Stimulated activated naive CD4-positive, alpha-beta T cell (primary cell): ENCODE results near the gene DNPH1.

ENCODE experiments used
- DNase-seq, 6 experiments: peaks; one replicate each; lab custom pipeline; 2025; lab: John Stamatoyannopoulos, UW

DNPH1 gene, protein sequence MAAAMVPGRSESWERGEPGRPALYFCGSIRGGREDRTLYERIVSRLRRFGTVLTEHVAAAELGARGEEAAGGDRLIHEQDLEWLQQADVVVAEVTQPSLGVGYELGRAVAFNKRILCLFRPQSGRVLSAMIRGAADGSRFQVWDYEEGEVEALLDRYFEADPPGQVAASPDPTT

DNA sequence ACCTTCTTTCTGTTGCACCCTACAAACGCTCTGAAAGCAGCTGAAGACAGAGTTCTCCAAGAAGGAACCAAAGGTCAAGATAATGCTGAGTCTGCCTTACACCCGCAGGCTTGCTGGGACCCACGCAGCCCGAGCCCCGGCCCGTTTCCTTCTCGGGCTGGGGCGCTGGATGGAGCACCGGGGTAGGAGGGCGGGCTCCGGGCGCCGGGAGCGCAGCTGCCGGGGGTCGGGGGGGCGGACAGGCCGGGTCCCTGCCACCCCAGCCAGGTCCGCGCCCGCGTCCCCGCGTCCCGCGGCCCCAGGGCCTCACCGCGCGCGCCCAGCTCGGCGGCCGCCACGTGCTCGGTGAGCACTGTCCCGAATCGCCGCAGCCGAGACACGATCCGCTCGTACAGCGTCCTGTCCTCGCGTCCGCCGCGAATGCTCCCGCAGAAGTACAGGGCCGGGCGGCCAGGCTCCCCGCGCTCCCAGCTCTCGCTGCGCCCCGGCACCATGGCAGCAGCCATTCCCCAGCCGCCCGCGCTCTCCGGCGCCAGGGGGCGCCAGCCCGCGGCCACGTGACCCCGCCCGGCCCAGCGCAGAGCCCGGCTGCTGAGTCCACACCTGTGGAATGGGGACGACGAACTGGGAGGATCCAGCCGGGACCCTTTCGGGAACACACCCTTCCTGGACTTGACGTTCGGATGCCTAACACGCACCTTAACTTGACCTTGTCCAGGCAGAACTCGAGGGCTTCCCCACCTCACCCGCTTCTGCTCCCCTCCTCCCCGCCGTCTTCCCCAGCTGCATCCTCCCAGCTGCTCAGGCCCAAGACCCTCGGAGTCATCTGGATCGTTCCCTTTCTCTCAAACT, at the start of gene DNPH1:
TSS of gene DNPH1 (minus strand) at position 531 of the 852 bp plus-strand sequence. CDS start at position 506, 25 bp downstream.
- peak; percentile 51 to 83 (median 71) for DNase-seq

GRCh38 chr6:43278524-43279078, 49.3 kb upstream of the DNPH1 start:
- DNase-seq = no peak

DNA sequence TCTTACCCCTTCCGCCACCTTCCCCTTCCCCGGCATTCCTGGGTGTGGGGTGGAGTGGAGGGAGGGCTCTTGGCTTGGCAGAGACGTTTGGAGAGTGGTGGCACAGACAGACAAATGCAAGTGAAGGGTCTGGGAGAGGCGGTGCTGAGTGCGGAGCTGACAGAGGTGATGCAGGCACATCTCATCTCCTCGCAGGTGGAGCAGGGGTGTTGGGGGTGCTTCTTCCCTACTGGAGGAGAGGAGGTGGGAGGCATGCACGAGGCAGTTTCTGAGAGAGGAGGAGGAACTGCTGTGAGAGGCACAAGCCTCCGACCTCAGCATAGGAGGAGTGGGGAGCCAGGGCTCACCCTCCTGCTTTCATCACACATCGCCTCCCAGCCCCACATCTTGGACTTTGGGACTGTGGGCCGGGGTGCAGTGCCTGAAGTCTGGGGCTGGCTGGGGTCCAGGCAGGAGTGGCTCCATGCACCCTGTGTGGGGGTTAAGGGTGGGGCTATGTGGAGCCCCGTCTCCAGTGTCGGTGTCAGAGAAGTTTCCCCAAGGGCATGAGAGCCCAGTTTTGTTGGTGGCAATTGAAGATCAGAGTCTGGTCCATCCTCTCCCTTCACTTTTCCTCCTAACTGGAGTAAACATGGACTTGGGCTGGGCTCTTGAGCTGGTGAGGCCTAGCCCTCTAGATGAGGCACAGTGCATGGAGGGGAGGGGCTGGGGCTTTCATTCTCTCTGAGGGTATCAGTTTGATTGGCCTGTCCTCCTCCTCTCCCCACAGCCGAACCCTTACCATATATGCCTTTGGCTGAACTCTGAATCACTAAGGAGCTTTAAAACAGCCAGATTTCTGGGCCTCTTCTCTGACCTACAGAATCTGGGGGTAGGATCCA, 48.6 kb upstream of the DNPH1 start:
- DNase-seq = no peak

DNA sequence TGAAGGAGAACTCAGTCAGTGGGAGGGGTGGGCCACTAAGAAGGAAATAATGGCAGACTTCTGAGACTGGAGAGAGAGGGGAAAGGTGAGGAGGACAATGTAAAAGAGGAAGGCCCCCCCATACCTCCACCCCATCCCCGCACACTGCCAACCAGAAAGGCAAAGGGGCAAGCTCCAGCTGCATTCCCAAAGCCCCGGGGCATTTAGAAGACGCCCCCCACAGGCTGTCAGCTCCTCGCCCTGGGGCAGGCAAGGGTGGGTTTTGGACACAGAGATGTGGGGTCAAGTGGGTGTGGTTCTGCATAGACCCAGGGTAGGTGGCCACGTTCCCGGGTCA, 48.0 kb upstream of the DNPH1 start:
- no peak for DNase-seq

DNA sequence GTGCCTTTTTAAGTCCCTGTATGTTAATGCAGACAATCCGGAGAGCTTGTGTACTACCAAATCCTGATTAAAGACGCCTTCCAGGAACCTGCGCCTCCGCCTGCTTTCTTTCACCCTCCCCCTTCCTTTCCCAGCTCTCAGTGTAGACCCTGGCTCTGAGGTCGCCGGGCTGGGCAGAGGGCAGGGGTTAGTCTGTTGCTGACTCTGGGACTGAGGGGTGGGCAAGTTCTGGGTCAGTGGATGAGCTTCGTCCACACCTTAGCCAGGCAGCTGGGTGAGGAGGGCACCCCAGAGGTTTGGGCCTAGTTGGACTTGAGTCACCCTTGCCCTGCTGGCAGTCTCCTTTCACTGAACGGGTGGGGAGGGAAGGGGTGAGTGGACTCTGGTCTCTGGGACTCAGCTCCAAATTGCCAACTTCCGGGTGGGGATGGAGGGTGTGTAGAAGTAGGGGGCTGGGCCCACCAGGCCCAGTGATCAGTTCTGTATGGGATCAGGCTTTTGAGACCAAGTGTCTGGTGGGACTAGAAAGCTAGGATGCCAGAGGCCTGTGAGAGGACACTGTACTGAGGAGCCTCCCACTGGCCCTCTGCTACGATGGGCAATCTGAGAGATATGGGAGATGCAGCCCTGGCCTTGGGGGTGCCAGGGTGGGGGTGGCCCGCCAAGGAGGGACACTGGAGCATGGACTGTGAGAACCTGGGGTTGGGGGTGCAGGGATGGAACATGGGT, 47.5 kb upstream of the DNPH1 start:
- DNase-seq = no peak

GRCh38 chr6:43275801-43276576, 46.7 kb upstream of the DNPH1 start:
- peak in 5 of 6 experiments; percentile 11 to 66 (median 45) for DNase-seq

- peak in 5 of 6 experiments; percentile 11 to 26 (median 18) for DNase-seq
Observed at GRCh38 chr6:43274916-43275597, 45.8 kb upstream of the DNPH1 start.

DNA sequence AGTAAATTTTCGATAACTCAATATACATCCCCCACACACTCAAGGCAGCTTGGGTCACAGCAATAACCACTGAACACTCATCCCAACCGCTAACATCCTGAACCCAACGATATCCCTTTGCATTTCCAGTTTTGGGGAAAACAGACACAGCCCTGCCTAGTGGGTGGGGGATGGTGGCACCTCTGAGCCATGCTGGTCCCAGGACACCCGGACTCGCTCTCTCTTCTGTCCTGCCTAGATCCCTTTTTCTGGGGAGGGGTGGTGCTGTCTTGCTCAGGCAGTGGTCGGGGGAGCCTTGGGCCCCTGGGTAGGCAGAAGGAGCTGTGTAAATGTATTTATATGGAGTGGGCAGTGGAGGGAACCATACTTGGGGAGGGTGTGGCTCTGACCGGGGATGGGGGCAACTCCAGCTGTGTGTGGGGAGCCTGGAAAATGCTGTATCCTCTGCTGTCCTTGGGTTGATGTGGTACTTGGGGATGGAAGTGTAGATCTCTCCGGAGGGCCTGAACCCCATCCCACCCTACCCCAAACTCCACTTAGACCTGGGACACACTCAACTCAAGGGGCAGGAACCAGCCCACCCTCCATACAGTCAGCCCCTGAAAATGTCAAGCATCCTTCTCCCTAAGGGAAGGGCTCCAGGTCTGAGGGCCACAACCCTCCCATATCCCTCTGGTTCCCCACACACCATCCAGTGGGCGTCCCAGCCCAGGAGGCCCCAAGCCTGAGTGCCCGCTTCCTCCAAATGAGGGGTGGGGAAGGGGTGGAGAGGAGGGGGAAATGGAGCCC, 45.0 kb upstream of the DNPH1 start:
- DNase-seq = no peak

DNA sequence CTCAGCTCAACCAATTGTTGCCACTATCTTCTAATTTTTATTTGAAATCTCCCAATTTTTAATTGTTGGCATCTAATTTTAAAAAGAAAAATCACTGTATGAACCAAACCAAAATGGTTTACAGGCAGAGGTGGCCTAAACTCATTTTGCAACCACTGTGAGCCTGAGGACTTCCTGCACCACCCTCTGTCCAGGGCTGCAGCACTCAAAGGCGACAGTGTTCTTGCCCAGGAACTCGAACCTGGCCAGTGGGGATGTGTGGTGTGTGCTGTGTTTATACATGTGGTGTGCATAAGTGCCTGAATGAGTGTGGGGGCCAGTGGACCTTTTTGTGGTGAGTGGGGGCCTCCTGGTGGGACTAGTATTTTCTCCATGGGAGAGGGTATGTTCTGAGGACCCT, 44.4 kb upstream of the DNPH1 start:
- no peak for DNase-seq

DNA sequence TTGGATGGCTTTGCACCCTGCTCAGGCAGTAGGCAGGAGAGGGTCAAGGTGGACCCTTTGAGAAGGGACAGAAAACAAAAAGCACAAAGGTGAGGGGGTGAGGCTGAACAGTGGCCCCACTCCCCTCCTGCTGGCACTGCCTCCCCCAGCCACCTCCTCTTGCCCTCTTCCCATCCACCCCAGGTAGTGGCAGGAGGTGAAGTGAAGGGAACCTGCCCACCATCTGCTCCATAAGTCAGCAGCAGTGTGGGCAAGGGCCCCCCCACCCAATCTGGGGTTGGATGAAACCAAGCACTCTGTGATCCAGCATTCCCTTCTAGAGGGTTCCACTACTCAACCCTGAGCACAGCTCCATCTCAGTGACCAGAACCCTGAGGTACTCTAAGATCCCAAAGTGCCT, 42.7 kb upstream of the DNPH1 start:
- no peak for DNase-seq

GRCh38 chr6:43271103-43271815, 42.0 kb upstream of the DNPH1 start:
- DNase-seq = no peak

DNA sequence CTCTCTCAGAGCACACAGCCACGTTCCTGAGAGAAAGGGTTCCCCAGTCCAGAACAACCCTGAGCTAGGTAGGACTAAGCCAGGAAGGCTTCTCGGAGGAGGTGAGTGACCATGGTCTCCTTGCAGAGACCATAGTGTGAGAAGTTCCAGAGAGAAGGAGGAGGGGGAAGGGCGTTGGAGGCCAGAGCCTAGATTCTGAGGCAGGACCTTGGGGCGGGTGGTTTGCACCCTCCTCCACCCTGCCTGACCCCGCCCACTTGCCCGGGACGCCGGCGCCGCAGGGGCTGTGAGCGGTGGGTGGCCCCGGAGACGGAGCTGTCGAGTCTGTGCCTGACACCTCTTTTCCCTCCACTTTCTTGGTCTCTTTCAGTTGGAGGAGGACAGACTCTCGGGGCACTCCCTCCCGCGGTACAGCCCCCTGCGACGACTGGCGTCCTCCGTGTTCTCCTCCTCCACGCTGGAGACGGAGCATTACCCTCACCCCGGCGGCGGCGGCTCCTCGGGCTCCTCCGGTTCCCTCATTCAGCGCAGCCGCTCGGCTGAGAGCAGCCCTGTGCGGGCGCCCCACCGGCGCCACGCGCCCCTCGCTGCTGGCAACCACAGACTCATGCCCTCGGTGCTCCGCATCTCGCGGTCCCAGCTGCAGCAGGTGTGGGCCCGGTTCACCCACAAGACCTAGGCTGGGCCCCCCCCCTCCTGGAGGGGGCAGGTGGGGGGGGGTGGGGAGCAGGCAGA, 40.2 kb upstream of the DNPH1 start:
- DNase-seq = peak in 5 of 6 experiments; percentile 9 to 57 (median 36)

DNA sequence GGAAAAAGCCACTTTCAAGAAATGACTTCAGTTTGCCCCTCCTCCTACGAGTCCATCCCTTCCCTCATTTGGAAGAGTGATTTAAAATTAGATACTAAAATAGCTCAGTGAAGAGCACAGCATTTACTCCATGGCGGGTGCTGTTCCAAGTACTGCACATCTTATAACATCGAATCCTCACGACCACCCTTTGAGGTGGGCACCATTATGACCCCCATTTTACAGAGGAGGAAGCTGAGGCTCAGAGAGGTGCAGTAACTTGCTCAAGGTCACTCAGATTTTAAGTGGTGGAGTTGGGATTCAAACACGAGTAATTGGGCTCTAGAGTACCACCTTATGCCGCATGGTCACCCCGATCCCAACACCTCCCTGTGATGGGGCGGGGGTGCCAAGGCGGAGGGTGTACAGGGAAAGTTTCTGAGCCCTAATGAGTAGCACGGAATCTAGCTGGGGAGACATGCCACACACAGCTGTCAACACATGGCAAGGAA, 39.5 kb upstream of the DNPH1 start:
- no peak for DNase-seq

DNA sequence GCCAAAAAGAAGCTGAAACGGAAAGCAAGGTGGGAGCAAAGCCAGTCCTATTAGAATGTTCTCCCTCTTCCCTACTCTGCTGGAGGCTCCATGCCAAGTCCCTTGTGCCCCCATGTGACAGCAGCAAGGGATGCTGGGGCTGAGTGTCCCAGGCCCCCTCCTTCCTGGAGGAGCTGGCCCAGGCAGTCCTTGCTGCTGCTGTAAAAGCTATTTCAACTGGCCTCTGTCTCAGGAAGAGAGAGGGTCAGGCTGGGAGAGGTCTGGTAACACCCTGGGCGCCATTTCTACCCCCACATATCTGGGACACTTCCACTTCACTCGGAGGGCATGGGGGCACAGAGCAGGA, 39.0 kb upstream of the DNPH1 start:
- DNase-seq = no peak

- no peak for DNase-seq
Observed at GRCh38 chr6:43267619-43268354, 38.5 kb upstream of the DNPH1 start.

- DNase-seq = no peak
Observed at GRCh38 chr6:43265564-43265963, 36.3 kb upstream of the DNPH1 start.

DNA sequence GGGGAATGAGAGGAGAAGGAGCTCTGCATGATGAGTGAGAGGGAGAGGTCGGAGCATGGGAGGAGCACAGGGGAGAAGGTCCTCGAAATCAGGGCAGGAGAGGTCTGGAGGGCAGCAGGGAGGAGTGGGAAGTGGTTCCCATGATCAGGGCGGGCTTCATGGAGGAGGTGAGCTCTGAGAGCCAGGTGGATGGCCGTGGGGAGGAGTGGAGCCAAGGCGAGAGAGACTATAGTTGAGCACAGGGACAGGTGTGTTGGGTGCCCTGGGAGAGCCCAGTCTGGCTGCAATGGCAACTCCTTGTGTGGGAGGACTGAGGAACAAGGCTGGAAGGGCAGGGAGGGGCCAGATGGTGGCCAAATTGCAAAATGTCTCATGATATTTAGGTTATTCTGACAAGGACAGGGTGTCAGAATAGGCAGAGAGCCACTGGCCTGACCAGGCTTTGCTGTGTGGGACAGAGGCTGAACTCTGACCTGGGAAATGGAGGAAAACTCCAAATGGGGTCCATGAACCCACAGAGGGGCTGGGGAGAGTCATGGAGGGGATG, 35.4 kb upstream of the DNPH1 start:
- no peak for DNase-seq
